Glomerular visceral epithelial cell (primary cell): ENCODE results near the gene VPS72.

Source experiments
- DNase-seq: peaks from one replicate; pipeline ENCODE4 v3.0.0-alpha.2; 2016; ENCODE audit errors: extremely low spot score

VPS72 gene

DNA sequence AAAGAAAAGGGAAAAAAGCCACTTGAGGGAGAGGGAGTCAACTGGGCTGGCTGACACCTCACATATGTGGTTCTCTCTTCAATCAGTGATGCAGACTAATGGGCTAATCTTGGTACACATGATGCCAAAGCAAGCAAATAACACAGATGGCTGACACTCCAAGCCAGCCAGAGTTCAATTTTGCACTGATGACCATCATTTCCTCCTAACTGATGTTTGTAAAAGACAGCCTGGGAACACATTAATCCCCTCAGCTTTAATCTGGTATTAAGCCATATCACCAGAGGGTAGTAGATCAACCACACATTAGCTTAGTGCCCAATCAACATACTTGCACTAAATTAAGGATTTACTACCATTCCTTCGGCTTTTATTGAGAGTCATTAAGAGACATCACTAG is 2.8 kb downstream of the VPS72 start:
- DNase-seq, result no peak

- no peak for DNase-seq
These were observed 5.8 kb downstream of the VPS72 start for GRCh38 chr1:151184211-151184610.

DNA sequence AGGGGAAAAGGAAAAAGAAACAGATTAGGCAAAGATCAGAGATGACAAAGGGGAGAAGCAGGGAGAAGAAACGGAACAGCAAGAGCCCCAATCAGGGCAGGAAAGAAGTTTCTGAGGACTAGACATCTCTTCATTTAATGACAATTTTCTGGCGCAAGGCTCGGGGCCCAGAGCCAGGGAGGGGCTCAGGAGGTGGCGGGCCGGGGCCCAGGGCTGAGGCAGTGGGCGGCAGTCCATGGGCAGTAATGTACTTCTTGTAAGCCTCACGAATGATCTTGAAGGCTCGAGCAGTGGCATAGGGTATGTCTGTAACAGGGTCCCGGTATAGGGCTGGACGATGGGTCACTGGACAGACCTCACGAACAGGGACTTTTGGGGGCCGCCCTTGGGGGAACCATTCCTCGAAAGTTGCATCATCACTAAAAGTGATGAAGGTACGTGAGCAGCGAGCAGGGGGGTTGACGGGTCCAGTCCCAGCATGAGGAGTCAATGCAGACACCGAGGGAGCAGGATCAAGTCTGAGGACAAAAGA is 13.4 kb downstream of the VPS72 start:
- DNase-seq, result no peak

GRCh38 chr1:151175863-151176262 is 14.1 kb downstream of the VPS72 start, which contains the start of gene TMOD4:
TMOD4 (minus strand) TSS chr1:151175981; CDS start chr1:151174875, 1,106 bp downstream.
- DNase-seq, result no peak

GRCh38 chr1:151175041-151175741 is 14.8 kb downstream of the VPS72 start:
- DNase-seq, result no peak

DNA sequence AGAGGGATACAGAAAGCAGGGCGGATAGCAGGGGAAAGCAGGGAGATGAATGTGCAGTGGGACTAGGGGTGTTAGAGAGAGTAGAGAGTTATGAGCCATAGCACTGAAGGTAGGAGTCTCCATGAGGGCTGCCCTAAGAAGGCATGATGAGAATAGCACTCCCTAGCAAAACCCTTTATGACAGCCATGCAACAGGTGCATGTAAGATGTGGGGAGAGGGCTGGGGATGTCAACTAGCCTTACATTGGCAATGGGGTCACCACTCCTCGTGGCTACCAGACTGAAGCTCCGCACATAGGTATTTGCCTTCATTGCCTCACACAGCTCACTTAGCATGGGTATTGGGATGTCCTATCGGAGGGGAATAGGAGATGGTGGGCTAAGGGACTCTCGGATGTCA is 18.8 kb downstream of the VPS72 start:
- DNase-seq, result no peak

DNA sequence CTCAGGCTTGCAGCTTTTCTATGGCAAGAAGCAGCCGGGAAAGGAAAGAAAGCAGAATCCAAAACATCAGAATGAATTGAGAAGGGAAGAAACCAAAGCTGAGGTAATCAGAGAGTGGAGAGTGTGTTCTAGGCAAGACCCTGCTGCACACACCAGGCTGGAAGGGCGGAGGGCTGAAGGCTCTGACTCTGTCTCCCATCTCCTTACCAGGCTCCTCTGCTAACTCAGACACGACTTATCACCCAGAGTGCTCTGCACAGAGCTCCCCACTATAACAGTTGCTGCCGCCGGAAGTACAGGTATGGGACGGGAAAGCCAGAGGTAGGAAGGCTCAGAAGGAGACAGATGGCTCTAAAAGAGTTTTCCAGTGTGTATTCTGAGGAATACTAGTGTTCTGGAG is 22.9 kb downstream of the VPS72 start:
- no peak for DNase-seq

DNA sequence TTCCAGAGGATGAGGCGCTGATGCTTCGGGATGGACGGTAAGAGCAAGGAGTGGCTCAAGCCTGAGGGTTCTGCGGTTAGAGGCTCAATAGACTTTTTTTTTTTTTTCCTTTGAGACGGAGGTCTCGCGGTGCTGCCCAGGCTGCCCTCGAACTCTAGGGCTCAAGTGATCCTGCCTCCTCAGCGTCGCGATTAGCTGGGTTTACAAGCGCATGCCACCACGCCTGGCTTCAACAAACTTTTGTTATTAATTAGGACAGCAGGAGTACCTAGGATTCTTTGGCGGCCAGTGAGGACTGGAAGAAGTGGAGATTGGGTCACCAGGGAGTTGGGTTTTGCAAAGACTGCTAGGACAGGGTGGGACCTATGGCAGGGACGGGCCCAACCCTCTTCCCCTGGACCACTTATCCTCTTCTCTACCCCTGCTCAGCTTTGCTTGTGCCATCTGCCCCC is 23.5 kb downstream of the VPS72 start:
- DNase-seq, result peak; percentile 71

GRCh38 chr1:151165738-151166504 is 24.1 kb downstream of the VPS72 start, which contains the start of the genes LYSMD1 and SCNM1:
LYSMD1 (minus strand) TSS chr1:151165902; CDS start chr1:151165258, 644 bp downstream.
SCNM1 (plus strand) TSS chr1:151166144; CDS start chr1:151166153, 9 bp downstream.
- DNase-seq, result peak; percentile 99

GRCh38 chr1:151165281-151165737 is 24.7 kb downstream of the VPS72 start:
- DNase-seq, result peak; percentile 49

GRCh38 chr1:151164732-151165280 is 25.2 kb downstream of the VPS72 start:
- DNase-seq, result no peak

GRCh38 chr1:151159373-151159772 is 30.6 kb downstream of the VPS72 start:
- no peak for DNase-seq

DNA sequence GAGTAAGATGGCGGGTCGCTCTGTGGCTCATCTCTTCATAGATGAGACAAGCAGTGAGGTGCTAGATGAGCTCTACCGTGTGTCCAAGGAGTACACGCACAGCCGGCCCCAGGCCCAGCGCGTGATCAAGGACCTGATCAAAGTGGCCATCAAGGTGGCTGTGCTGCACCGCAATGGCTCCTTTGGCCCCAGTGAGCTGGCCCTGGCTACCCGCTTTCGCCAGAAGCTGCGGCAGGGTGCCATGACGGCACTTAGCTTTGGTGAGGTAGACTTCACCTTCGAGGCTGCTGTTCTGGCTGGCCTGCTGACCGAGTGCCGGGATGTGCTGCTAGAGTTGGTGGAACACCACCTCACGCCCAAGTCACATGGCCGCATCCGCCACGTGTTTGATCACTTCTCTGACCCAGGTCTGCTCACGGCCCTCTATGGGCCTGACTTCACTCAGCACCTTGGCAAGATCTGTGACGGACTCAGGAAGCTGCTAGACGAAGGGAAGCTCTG is 31.2 kb downstream of the VPS72 start:
- DNase-seq, result no peak

GRCh38 chr1:151158326-151158725 is 31.7 kb downstream of the VPS72 start:
- DNase-seq, result no peak

DNA sequence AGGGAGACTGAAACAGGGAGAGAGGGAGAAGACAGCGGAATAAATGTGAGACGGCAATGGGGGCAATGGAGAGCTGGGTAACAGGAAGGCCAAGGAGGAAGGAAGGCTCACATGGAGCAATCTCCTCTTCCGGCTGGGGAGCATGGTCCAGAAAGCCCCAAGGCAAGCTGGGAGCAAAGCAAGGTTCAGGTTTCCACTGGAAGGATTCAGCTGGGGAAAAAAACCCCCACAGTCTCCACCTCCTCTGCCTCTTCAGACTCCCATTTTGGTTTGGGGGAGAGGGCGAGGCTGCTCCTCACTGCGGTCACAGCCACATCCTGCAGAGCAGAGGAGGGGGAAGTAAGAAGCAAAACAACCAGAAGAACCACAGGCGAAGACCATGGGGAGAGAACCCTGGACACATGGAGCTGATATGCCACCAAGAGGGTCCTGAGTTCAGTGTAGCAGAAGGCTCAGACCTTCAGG is 32.9 kb downstream of the VPS72 start:
- DNase-seq, result no peak

- DNase-seq, result no peak
These were observed 33.5 kb downstream of the VPS72 start, which contains the start of gene TNFAIP8L2 for GRCh38 chr1:151156515-151156819. TNFAIP8L2 (plus strand) TSS chr1:151156649; CDS start chr1:151158698, 2,049 bp downstream.

GRCh38 chr1:151147665-151148064 is 42.3 kb downstream of the VPS72 start:
- no peak for DNase-seq

DNA sequence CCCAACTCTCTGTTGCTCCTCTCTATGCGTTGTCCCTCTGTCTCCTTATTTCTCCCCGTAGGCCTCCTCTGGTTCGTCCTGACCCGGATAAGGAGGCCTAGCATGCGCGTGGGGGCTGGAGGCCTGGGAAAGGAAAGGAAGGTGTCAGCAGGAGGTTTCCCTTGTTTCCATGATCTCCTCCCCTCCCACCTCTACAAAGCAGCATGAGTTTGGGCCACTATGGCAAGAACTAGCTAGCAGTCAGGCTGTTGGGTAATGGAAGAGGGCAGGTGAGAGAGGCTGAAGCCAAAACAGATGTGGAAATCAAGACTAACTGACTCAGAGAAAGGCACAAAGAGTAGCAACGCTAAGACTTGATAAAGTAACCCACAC is 42.9 kb downstream of the VPS72 start:
- DNase-seq, result no peak

- peak; percentile 93 for DNase-seq
These were observed 43.4 kb downstream of the VPS72 start, which contains the start of gene SEMA6C for GRCh38 chr1:151146412-151147131. SEMA6C (minus strand) TSS chr1:151146631; CDS start chr1:151142621, 4,010 bp downstream.

GRCh38 chr1:151146072-151146411 is 44.0 kb downstream of the VPS72 start:
- DNase-seq, result no peak
